WERI-Rb-1 (cell line): ENCODE data around the gene NFIA.

Source experiments
- DNase-seq: peaks from one replicate; pipeline ENCODE4 v3.0.0-alpha.2; 2020
- H3K27ac ChIP-seq: fragments of 250-450 bp; sonication (Bioruptor Pico); 2 replicates; pipeline ENCODE4 v1.5.1; 2020; ENCODE audit warnings: mild to moderate bottlenecking, moderate library complexity
- H3K27me3 ChIP-seq: fragments of 250-450 bp; sonication (Bioruptor Pico); 2 replicates; pipeline ENCODE4 v1.5.1; 2021; ENCODE audit warnings: mild to moderate bottlenecking, low read depth, moderate library complexity; ENCODE audit not compliant: insufficient read depth, severe bottlenecking
- H3K36me3 ChIP-seq: fragments of 250-450 bp; sonication (Bioruptor Pico); 2 replicates; pipeline ENCODE4 v1.5.1; 2020; ENCODE audit warnings: mild to moderate bottlenecking, moderate library complexity
- H3K4me3 ChIP-seq: 2 replicates; pipeline ENCODE4 v1.5.1; 2011; ENCODE audit warnings: low read depth, mild to moderate bottlenecking, control low read depth, low read length
- H3K9me3 ChIP-seq: fragments of 250-450 bp; sonication (Bioruptor Pico); 2 replicates; pipeline ENCODE4 v1.5.1; 2021; ENCODE audit warnings: mild to moderate bottlenecking, moderate library complexity; ENCODE audit not compliant: severe bottlenecking
- CTCF ChIP-seq: IDR thresholded peaks from 2 replicates; pipeline ENCODE4 v1.5.1; 2011; ENCODE audit warnings: low read depth, mild to moderate bottlenecking, control low read depth, inconsistent platforms, low read length

NFIA gene

GRCh38 chr1:61100578-61100977 is 18.2 kb downstream of the NFIA start:
- DNase-seq, result no peak
- Histone ChIP-seq H3K9me3 (no peaks in the 10 kb centered on the region), H3K4me3 (no peak overlapping the region), H3K27ac (no peak overlapping the region), H3K36me3 (no peaks in the 10 kb centered on the region), H3K27me3 (no peaks in the 10 kb centered on the region)
- no peak for TF ChIP-seq CTCF

- no peaks in the 10 kb centered on the region for H3K27me3 ChIP-seq
- no peaks in the 10 kb centered on the region for H3K36me3 ChIP-seq
Measured at GRCh38 chr1:61101536-61101935, 19.2 kb downstream of the NFIA start.

GRCh38 chr1:61102041-61102440 is 19.7 kb downstream of the NFIA start:
- Histone ChIP-seq H3K27me3 (no peaks in the 10 kb centered on the region), H3K36me3 (no peaks in the 10 kb centered on the region), H3K4me3 (no peak overlapping the region), H3K27ac (no peak overlapping the region), H3K9me3 (no peaks in the 10 kb centered on the region)
- TF ChIP-seq CTCF, result no peak
- DNase-seq, result no peak

More at GRCh38 chr1:61101536-61101935, 19.2 kb downstream of the NFIA start:
- no peaks in the 10 kb centered on the region for H3K9me3 ChIP-seq
- no peak for DNase-seq
- no peak overlapping the region for H3K4me3 ChIP-seq
- no peak for TF ChIP-seq CTCF
- no peak overlapping the region for H3K27ac ChIP-seq

GRCh38 chr1:61102621-61103020 is 20.3 kb downstream of the NFIA start:
- no peak overlapping the region for H3K27ac ChIP-seq

GRCh38 chr1:61104220-61104671 is 21.9 kb downstream of the NFIA start:
- H3K4me3 ChIP-seq, result no peak overlapping the region
- DNase-seq, result no peak
- H3K9me3 ChIP-seq, result no peaks in the 10 kb centered on the region
- H3K27ac ChIP-seq, result no peak overlapping the region
- H3K27me3 ChIP-seq, result no peaks in the 10 kb centered on the region
- H3K36me3 ChIP-seq, result no peaks in the 10 kb centered on the region
- TF ChIP-seq CTCF, result no peak

More at GRCh38 chr1:61102621-61103020, 20.3 kb downstream of the NFIA start:
- Histone ChIP-seq H3K9me3 (no peaks in the 10 kb centered on the region), H3K4me3 (no peak overlapping the region), H3K36me3 (no peaks in the 10 kb centered on the region), H3K27me3 (no peaks in the 10 kb centered on the region)
- no peak for TF ChIP-seq CTCF
- no peak for DNase-seq

- TF ChIP-seq CTCF, result no peak
- DNase-seq, result no peak
- H3K9me3 ChIP-seq, result no peaks in the 10 kb centered on the region
Measured at GRCh38 chr1:61107638-61108037, 25.3 kb downstream of the NFIA start.

More at GRCh38 chr1:61107638-61108037, 25.3 kb downstream of the NFIA start:
- H3K27me3 ChIP-seq, result no peaks in the 10 kb centered on the region
- no peaks in the 10 kb centered on the region for H3K36me3 ChIP-seq
- no peak overlapping the region for H3K27ac ChIP-seq
- no peak overlapping the region for H3K4me3 ChIP-seq
